ENCODE results near the gene LHFPL4. TPM values are rescaled to one million over a fixed set of nuclear protein-coding genes. Genes with fewer than 3 reads are reported as not detected.

LHFPL4 gene
- total and polyA plus RNA-seq, 10 donors, result not detected

DNA sequence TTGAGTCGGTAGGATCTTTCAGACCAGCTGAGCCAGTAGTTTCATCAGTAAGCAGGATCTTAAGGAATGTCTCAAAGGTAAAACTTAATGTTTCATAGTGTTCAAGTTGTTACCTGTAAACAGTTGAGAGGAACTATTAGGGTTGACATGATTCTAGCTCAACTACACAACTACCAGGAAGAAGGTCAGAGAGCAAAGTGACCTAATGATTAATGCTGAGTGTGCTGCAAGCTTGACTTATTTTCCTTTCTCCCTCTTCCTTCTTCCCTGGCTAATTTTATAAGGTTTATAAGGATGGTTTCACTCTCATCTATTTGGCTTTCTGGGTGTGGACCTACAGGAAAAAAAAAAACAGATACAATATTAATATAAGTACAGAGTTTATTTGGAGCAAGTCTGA, 30.2 kb upstream of the LHFPL4 start:
- no peaks in the 10 kb centered on the region for H3K4me1 ChIP-seq
- 83 to 89% (median 89%) methylated on average over 1 of the region's 1 CpG for WGBS, 5 donors
- TF ChIP-seq, protein P1, sequence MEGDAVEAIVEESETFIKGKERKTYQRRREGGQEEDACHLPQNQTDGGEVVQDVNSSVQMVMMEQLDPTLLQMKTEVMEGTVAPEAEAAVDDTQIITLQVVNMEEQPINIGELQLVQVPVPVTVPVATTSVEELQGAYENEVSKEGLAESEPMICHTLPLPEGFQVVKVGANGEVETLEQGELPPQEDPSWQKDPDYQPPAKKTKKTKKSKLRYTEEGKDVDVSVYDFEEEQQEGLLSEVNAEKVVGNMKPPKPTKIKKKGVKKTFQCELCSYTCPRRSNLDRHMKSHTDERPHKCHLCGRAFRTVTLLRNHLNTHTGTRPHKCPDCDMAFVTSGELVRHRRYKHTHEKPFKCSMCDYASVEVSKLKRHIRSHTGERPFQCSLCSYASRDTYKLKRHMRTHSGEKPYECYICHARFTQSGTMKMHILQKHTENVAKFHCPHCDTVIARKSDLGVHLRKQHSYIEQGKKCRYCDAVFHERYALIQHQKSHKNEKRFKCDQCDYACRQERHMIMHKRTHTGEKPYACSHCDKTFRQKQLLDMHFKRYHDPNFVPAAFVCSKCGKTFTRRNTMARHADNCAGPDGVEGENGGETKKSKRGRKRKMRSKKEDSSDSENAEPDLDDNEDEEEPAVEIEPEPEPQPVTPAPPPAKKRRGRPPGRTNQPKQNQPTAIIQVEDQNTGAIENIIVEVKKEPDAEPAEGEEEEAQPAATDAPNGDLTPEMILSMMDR (IDR thresholded peaks at IDR 0.05 in 8 of 11, conservative IDR thresholded peaks at IDR 0.05 in 3 of 11), result no peak
- peaks cover 0 to 15% (median 6%) of the 10 kb centered on the region in 8 donors for H3K9me3 ChIP-seq
- no peak overlapping the region for H3K4me3 ChIP-seq
- no peaks in the 10 kb centered on the region for H3K27me3 ChIP-seq (replicated peaks in 1 of 7)
- no peak overlapping the region for H3K27ac ChIP-seq
- no peak for DNase-seq
- intact Hi-C loops (cut with DNase I; ENCODE audit: low total_unique reads), result no loop called here
- H3K36me3 ChIP-seq, result no peaks in the 10 kb centered on the region

- H3K4me1 ChIP-seq, result no peaks in the 10 kb centered on the region
- 78 to 90% (median 86%) methylated on average over 3 of the region's 3 CpGs for WGBS, 5 donors
- TF ChIP-seq POLR2A (IDR thresholded peaks at IDR 0.05) (no peak), POLR2AphosphoS5 (IDR thresholded peaks at IDR 0.05) (no peak)
- TF ChIP-seq, protein P1 (IDR thresholded peaks at IDR 0.05 in 8 of 11, conservative IDR thresholded peaks at IDR 0.05 in 3 of 11), result no peak
- no peak overlapping the region for H3K27ac ChIP-seq
- H3K4me3 ChIP-seq, result no peak overlapping the region
- H3K27me3 ChIP-seq (replicated peaks in 1 of 7), result no peaks in the 10 kb centered on the region
- no peaks in the 10 kb centered on the region for H3K36me3 ChIP-seq
- H3K9me3 ChIP-seq, result peaks cover 0 to 15% (median 6%) of the 10 kb centered on the region in 8 donors
- DNase-seq, result no peak
- intact Hi-C loops (cut with DNase I; ENCODE audit: low total_unique reads), result no loop called here
Observed at GRCh38 chr3:9583371-9583770, 29.7 kb upstream of the LHFPL4 start.

DNA sequence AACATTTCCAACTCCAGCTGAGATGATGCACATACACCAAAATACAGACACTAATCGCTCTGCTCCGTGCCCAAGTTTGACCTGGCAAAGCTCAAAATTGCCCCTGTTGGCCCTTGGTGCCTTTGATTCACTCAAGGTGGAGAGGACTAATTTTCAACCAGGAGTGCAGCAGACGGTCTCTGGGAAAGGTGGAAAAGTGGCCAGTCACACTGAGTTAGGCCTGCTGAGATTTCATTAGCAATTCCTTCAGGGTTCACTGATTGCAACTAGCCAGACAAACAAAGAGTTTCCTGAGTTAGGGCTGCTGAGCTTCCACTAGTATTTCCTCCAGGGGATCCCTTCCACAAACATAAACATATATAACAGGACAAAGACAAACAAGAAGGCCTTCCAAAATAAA, 28.7 kb upstream of the LHFPL4 start:
- intact Hi-C loops (cut with DNase I; ENCODE audit: low total_unique reads), result no loop called here
- TF ChIP-seq POLR2AphosphoS5 (IDR thresholded peaks at IDR 0.05), result no peak
- no peak for TF ChIP-seq POLR2A (IDR thresholded peaks at IDR 0.05)
- TF ChIP-seq, protein P1 (IDR thresholded peaks at IDR 0.05 in 8 of 11, conservative IDR thresholded peaks at IDR 0.05 in 3 of 11), result no peak
- 74 to 79% (median 76%) methylated on average over 3 of the region's 3 CpGs for WGBS, 5 donors
- Histone ChIP-seq H3K27me3 (replicated peaks in 1 of 7) (no peaks in the 10 kb centered on the region), H3K4me1 (no peaks in the 10 kb centered on the region), H3K36me3 (no peaks in the 10 kb centered on the region), H3K27ac (no peak overlapping the region), H3K9me3 (peaks cover 0 to 15% (median 6%) of the 10 kb centered on the region in 8 donors), H3K4me3 (no peak overlapping the region)
- DNase-seq, result no peak

DNA sequence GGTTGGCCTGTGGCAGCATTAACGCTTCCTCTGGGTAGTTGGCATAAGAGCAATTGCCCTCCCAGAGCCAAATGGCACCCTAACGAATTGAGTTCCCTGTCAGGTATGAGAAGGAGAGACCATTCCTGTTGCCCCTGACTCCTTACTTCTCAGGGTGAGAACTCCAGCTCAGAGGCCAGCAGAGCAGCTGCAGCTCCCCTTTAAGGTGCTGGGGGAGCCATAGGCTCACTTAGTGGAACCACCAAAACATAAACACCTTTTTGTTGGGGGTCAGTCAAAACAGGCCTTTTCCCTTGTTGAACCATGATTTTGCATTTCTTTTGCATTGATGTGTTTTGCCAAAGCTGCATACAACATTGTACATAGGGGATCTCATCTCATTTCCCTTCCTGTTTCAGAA, 28.1 kb upstream of the LHFPL4 start:
- Histone ChIP-seq H3K4me1 (no peaks in the 10 kb centered on the region), H3K27me3 (replicated peaks in 1 of 7) (no peaks in the 10 kb centered on the region), H3K4me3 (no peak overlapping the region), H3K9me3 (peaks cover 0 to 15% (median 6%) of the 10 kb centered on the region in 8 donors), H3K36me3 (no peaks in the 10 kb centered on the region), H3K27ac (no peak overlapping the region)
- peak; percentile 19 for DNase-seq
- intact Hi-C loops (cut with DNase I; ENCODE audit: low total_unique reads), result no loop called here
- TF ChIP-seq, protein P1 (IDR thresholded peaks at IDR 0.05 in 8 of 11, conservative IDR thresholded peaks at IDR 0.05 in 3 of 11), result no peak
- TF ChIP-seq POLR2A (IDR thresholded peaks at IDR 0.05), result no peak
- TF ChIP-seq POLR2AphosphoS5 (IDR thresholded peaks at IDR 0.05), result no peak
- WGBS, 5 donors, result 55 to 76% (median 60%) methylated on average over 2 of the region's 2 CpGs
